Mesenchymal stem cell (in vitro differentiated cells and primary cell): ENCODE data around the gene GABRB3.
A peak's percentile ranks its signal among the peaks of the same experiment; 100 is the strongest.

Source experiments
- DNase-seq: peaks from one replicate; pipeline ENCODE4 v3.0.0-alpha.2; 2013
- H2AFZ ChIP-seq: one replicate; pipeline ENCODE4 v1.6.1; 2013; ENCODE audit warnings: low read depth, mild to moderate bottlenecking, control low read depth, inconsistent platforms, low read length, moderate library complexity
- H2AK5ac ChIP-seq: 2 replicates; pipeline ENCODE4 v1.6.1; 2013; ENCODE audit warnings: low read length, moderate library complexity, mild to moderate bottlenecking, inconsistent platforms; ENCODE audit not compliant: severe bottlenecking
- H2BK120ac ChIP-seq: one replicate; pipeline ENCODE4 v1.6.1; 2013; ENCODE audit warnings: low read depth, mild to moderate bottlenecking, inconsistent platforms, low read length, moderate library complexity
- H2BK12ac ChIP-seq, 2 experiments: one replicate each; pipeline ENCODE4 v1.6.1; 2013; ENCODE audit warnings: inconsistent platforms in 2 of 2, low read length in 2 of 2, mild to moderate bottlenecking in 2 of 2, moderate library complexity in 2 of 2, control low read depth in 1 of 2
- H2BK15ac ChIP-seq: one replicate; pipeline ENCODE4 v1.6.1; 2013; ENCODE audit warnings: mild to moderate bottlenecking, low read depth, inconsistent platforms; ENCODE audit not compliant: poor library complexity, severe bottlenecking
- H2BK5ac ChIP-seq: 2 replicates; pipeline ENCODE4 v1.6.1; 2013; ENCODE audit warnings: low read depth, mild to moderate bottlenecking, low read length, control low read depth, inconsistent platforms; ENCODE audit not compliant: poor library complexity, severe bottlenecking
- H3K14ac ChIP-seq, 2 experiments: one replicate each; pipeline ENCODE4 v1.6.1; 2013; ENCODE audit warnings: inconsistent platforms in 2 of 2, low read length in 2 of 2, control low read depth in 1 of 2, mild to moderate bottlenecking in 1 of 2, moderate library complexity in 1 of 2
- H3K18ac ChIP-seq, 2 experiments: one replicate each; pipeline ENCODE4 v1.6.1; 2013; ENCODE audit warnings: inconsistent platforms in 2 of 2, low read length in 2 of 2, control low read depth in 1 of 2, low read depth in 1 of 2, mild to moderate bottlenecking in 1 of 2
- H3K23ac ChIP-seq, 2 experiments: one replicate each; pipeline ENCODE4 v1.6.1; 2013; ENCODE audit warnings: inconsistent platforms in 2 of 2, low read length in 2 of 2, mild to moderate bottlenecking in 2 of 2, moderate library complexity in 2 of 2, control low read depth in 1 of 2
- H3K27ac ChIP-seq: 2 replicates; pipeline ENCODE4 v1.5.1; 2013; ENCODE audit warnings: mild to moderate bottlenecking, moderate library complexity, low read length, control low read depth, inconsistent platforms; ENCODE audit not compliant: poor library complexity, severe bottlenecking
- H3K27me3 ChIP-seq, 2 experiments: 2 replicates each; pipeline versions ENCODE4 v1.6.1 to v1.7.0; 2013; ENCODE audit warnings: low read length in 2 of 2, mild to moderate bottlenecking in 2 of 2, moderate library complexity in 2 of 2, control low read depth in 1 of 2, inconsistent platforms in 1 of 2; ENCODE audit not compliant: control insufficient read depth in 1 of 2, insufficient read depth in 1 of 2
- H3K36me3 ChIP-seq, 2 experiments: 2 replicates each; pipeline versions ENCODE4 v1.6.1 to v1.7.0; 2013; ENCODE audit warnings: low read length in 2 of 2, control low read depth in 1 of 2, inconsistent platforms in 1 of 2, low read depth in 1 of 2, mild to moderate bottlenecking in 1 of 2; ENCODE audit not compliant: insufficient read depth in 2 of 2, control insufficient read depth in 1 of 2
- H3K4ac ChIP-seq, 2 experiments: one replicate each; pipeline ENCODE4 v1.6.1; 2013; ENCODE audit warnings: inconsistent platforms in 2 of 2, low read length in 2 of 2, mild to moderate bottlenecking in 2 of 2, moderate library complexity in 2 of 2, control low read depth in 1 of 2, low read depth in 1 of 2
- H3K4me1 ChIP-seq: 2 replicates; pipeline ENCODE4 v1.6.1; 2013; ENCODE audit warnings: low read depth, low read length, control low read depth; ENCODE audit not compliant: control insufficient read depth, insufficient read depth
- H3K4me2 ChIP-seq: 2 replicates; pipeline ENCODE4 v1.6.1; 2013; ENCODE audit warnings: low read length, mild to moderate bottlenecking, inconsistent platforms; ENCODE audit not compliant: poor library complexity, severe bottlenecking
- H3K4me3 ChIP-seq, 2 experiments: 2 replicates each; pipeline versions ENCODE4 v1.5.1 to v1.7.0; 2013; ENCODE audit warnings: low read length in 2 of 2, mild to moderate bottlenecking in 2 of 2, control low read depth in 1 of 2, low read depth in 1 of 2; ENCODE audit not compliant: insufficient read depth in 1 of 2
- H3K79me1 ChIP-seq: replicated peaks from 2 replicates; pipeline ENCODE4 v1.6.1; 2013; ENCODE audit warnings: mild to moderate bottlenecking, control low read depth, low read length, inconsistent platforms; ENCODE audit not compliant: poor library complexity, severe bottlenecking
- H3K9ac ChIP-seq: 2 replicates; pipeline ENCODE4 v1.7.0; 2013; ENCODE audit warnings: mild to moderate bottlenecking, low read length, moderate library complexity
- H3K9me3 ChIP-seq: 2 replicates; pipeline ENCODE4 v1.7.0; 2013; ENCODE audit warnings: mild to moderate bottlenecking, low read length; ENCODE audit not compliant: control insufficient read depth
- H4K8ac ChIP-seq: one replicate; pipeline ENCODE4 v1.6.1; 2013; ENCODE audit warnings: inconsistent platforms, mild to moderate bottlenecking, low read length, moderate library complexity
- H4K91ac ChIP-seq: one replicate; pipeline ENCODE4 v1.6.1; 2013; ENCODE audit warnings: mild to moderate bottlenecking, low read length, inconsistent platforms
- WGBS: methylation state at CpG from one replicate; pipeline ENCODE4 v1.1.7; 2013; ENCODE audit warnings: mixed read lengths; 5-methylcytosine and 5-hydroxymethylcytosine counted together

The GABRB3 gene

GRCh38 chr15:26658290-26658689 lies 114.6 kb downstream of the GABRB3 start:
- no peak overlapping the region for H2BK12ac ChIP-seq
- no peak overlapping the region for H3K18ac ChIP-seq
- no peak for DNase-seq
- no peak overlapping the region for H2AFZ ChIP-seq
- no peak overlapping the region for H3K4me2 ChIP-seq
- H3K4me3 ChIP-seq = no peak overlapping the region
- no peaks in the 10 kb centered on the region for H3K36me3 ChIP-seq
- no peak overlapping the region for H3K23ac ChIP-seq
- H2BK5ac ChIP-seq = no peak overlapping the region
- peaks cover 9% of the 10 kb centered on the region for H3K9me3 ChIP-seq
- H2BK120ac ChIP-seq = no peak overlapping the region
- no peak overlapping the region for H3K4ac ChIP-seq
- H3K9ac ChIP-seq = no peak overlapping the region
- no peaks in the 10 kb centered on the region for H3K4me1 ChIP-seq
- H3K27ac ChIP-seq = no peak overlapping the region
- H2AK5ac ChIP-seq = no peak overlapping the region
- H4K8ac ChIP-seq = no peak overlapping the region
- H3K27me3 ChIP-seq = no peaks in the 10 kb centered on the region
- H2BK15ac ChIP-seq = no peak overlapping the region
- no peak overlapping the region for H3K14ac ChIP-seq
- H4K91ac ChIP-seq = no peak overlapping the region
- no peaks in the 10 kb centered on the region for H3K79me1 ChIP-seq
- 66% methylated on average over 2 of the region's 2 CpGs for WGBS

- H3K4me1 ChIP-seq = no peaks in the 10 kb centered on the region
- H3K79me1 ChIP-seq = no peaks in the 10 kb centered on the region
- H3K4me2 ChIP-seq = no peak overlapping the region
- no peaks in the 10 kb centered on the region for H3K36me3 ChIP-seq
- no peak overlapping the region for H3K4me3 ChIP-seq
- no peak overlapping the region for H2AFZ ChIP-seq
- H2BK5ac ChIP-seq = no peak overlapping the region
- no peak overlapping the region for H2AK5ac ChIP-seq
- WGBS = 88% methylated on average over 6 of the region's 6 CpGs
- H4K8ac ChIP-seq = no peak overlapping the region
- H2BK120ac ChIP-seq = no peak overlapping the region
- H2BK15ac ChIP-seq = no peak overlapping the region
- H3K27ac ChIP-seq = no peak overlapping the region
- H3K9me3 ChIP-seq = peaks cover 13% of the 10 kb centered on the region
- no peak overlapping the region for H3K4ac ChIP-seq
- no peak for DNase-seq
- H2BK12ac ChIP-seq = no peak overlapping the region
- no peak overlapping the region for H3K14ac ChIP-seq
- no peak overlapping the region for H4K91ac ChIP-seq
- H3K27me3 ChIP-seq = no peaks in the 10 kb centered on the region
- no peak overlapping the region for H3K23ac ChIP-seq
- H3K9ac ChIP-seq = no peak overlapping the region
- H3K18ac ChIP-seq = no peak overlapping the region
Observed at GRCh38 chr15:26656080-26656479, 116.8 kb downstream of the GABRB3 start.

- Histone ChIP-seq H3K14ac (no peak overlapping the region), H4K91ac (no peak overlapping the region), H3K36me3 (no peaks in the 10 kb centered on the region), H3K4ac (no peak overlapping the region), H3K27me3 (no peaks in the 10 kb centered on the region), H3K9me3 (peaks cover 14% of the 10 kb centered on the region), H2BK120ac (no peak overlapping the region), H2BK15ac (no peak overlapping the region), H3K9ac (no peak overlapping the region), H3K4me3 (no peak overlapping the region), H3K4me2 (peak overlapping the region; percentile 9), H3K4me1 (no peaks in the 10 kb centered on the region), H2AFZ (no peak overlapping the region), H3K18ac (no peak overlapping the region), H3K79me1 (no peaks in the 10 kb centered on the region), H4K8ac (no peak overlapping the region), H3K23ac (no peak overlapping the region), H3K27ac (no peak overlapping the region), H2BK12ac (no peak overlapping the region), H2AK5ac (no peak overlapping the region), H2BK5ac (no peak overlapping the region)
- WGBS = 32% methylated on average over 1 of the region's 1 CpG
- DNase-seq = no peak
Observed at GRCh38 chr15:26651909-26652308, 121.0 kb downstream of the GABRB3 start.

GRCh38 chr15:26648676-26649075 lies 124.2 kb downstream of the GABRB3 start:
- Histone ChIP-seq H3K79me1 (no peaks in the 10 kb centered on the region), H2BK5ac (no peak overlapping the region), H3K27ac (no peak overlapping the region), H2BK15ac (no peak overlapping the region), H4K8ac (no peak overlapping the region), H3K9me3 (peaks cover 20% of the 10 kb centered on the region), H3K9ac (no peak overlapping the region), H3K14ac (no peak overlapping the region), H3K23ac (no peak overlapping the region), H2BK120ac (no peak overlapping the region), H3K4me3 (no peak overlapping the region), H4K91ac (no peak overlapping the region), H2AK5ac (no peak overlapping the region), H2BK12ac (no peak overlapping the region), H3K27me3 (no peaks in the 10 kb centered on the region), H3K4me2 (no peak overlapping the region), H3K4ac (no peak overlapping the region), H3K36me3 (no peaks in the 10 kb centered on the region), H3K18ac (no peak overlapping the region), H2AFZ (no peak overlapping the region), H3K4me1 (no peaks in the 10 kb centered on the region)
- 80% methylated on average over 6 of the region's 6 CpGs for WGBS
- no peak for DNase-seq
